NCI-H526 treated with DMSO at 0.1 percent for 48 hours (cell line): ENCODE measurements around the gene SP140.
"Not testable (repeated sequence)": the region's sequence is repeated elsewhere in the genome, so short reads cannot be mapped to it uniquely, and the experiment has no call there.

ENCODE experiments used
- DNase-seq: peaks from one replicate; lab custom pipeline; 2025; lab: John Stamatoyannopoulos, UW

SP140 gene

GRCh38 chr2:230226051-230226551 is 565 bp downstream of the SP140 start:
- DNase-seq = no peak

- no peak for DNase-seq
These were observed 1.7 kb downstream of the SP140 start for GRCh38 chr2:230227216-230227615.

GRCh38 chr2:230230087-230230486 is 4.6 kb downstream of the SP140 start:
- DNase-seq = no peak

GRCh38 chr2:230230496-230231200 is 5.1 kb downstream of the SP140 start:
- no peak for DNase-seq

- DNase-seq = no peak
These were observed 5.7 kb downstream of the SP140 start for GRCh38 chr2:230231251-230231650.

- DNase-seq = no peak
These were observed 8.7 kb downstream of the SP140 start for GRCh38 chr2:230234122-230234722.

GRCh38 chr2:230234845-230235244 is 9.3 kb downstream of the SP140 start:
- no peak for DNase-seq

GRCh38 chr2:230244211-230244610 is 18.7 kb downstream of the SP140 start:
- no peak for DNase-seq

- no peak for DNase-seq
These were observed 20.7 kb downstream of the SP140 start for GRCh38 chr2:230246206-230246605.

- DNase-seq = no peak
These were observed 24.7 kb downstream of the SP140 start for GRCh38 chr2:230250231-230250630.

GRCh38 chr2:230254152-230254881 is 28.8 kb downstream of the SP140 start:
- no peak for DNase-seq

- no peak for DNase-seq
These were observed 31.3 kb downstream of the SP140 start for GRCh38 chr2:230256733-230257332.

- no peak for DNase-seq
These were observed 32.9 kb downstream of the SP140 start for GRCh38 chr2:230258483-230258882.

GRCh38 chr2:230262246-230262645 is 36.7 kb downstream of the SP140 start:
- DNase-seq = no peak

GRCh38 chr2:230264945-230265344 is 39.4 kb downstream of the SP140 start:
- DNase-seq = not testable (repeated sequence)

GRCh38 chr2:230266638-230267037 is 41.1 kb downstream of the SP140 start:
- no peak for DNase-seq

GRCh38 chr2:230267059-230267458 is 41.5 kb downstream of the SP140 start:
- no peak for DNase-seq

- no peak for DNase-seq
These were observed 42.0 kb downstream of the SP140 start for GRCh38 chr2:230267556-230267955.

GRCh38 chr2:230268606-230269243 is 43.2 kb downstream of the SP140 start:
- no peak for DNase-seq

GRCh38 chr2:230269715-230270114 is 44.2 kb downstream of the SP140 start:
- no peak for DNase-seq

GRCh38 chr2:230282936-230283335 is 57.4 kb downstream of the SP140 start:
- no peak for DNase-seq

GRCh38 chr2:230286048-230286447 is 60.5 kb downstream of the SP140 start:
- DNase-seq = no peak
